Endothelial cell of umbilical vein (primary cell): ENCODE results near the gene RTN4RL1. TPM values are rescaled to one million over a fixed set of nuclear protein-coding genes. Genes with fewer than 3 reads are reported as not detected.

Experiments used
- BruUV-seq: library from RNA; stranded (reverse); fragments of 400-500 nt; replicated peaks from 2 replicates; lab custom pipeline; 2021; lab: Mats Ljungman, UMichigan
- CTCF ChIA-PET: fragments of 300-600, 350-600 bp; sonication (Branson Sonifier 250); formaldehyde crosslinking; loops from one replicate; lab custom pipeline; 2021; ENCODE audit warnings: antibody characterized with exemption, inconsistent platforms; lab: Charles Lee
- POLR2A ChIA-PET: fragments of 300-600, 350-600 bp; sonication (Branson Sonifier 250); formaldehyde crosslinking; loops from one replicate; lab custom pipeline; 2021; ENCODE audit warnings: antibody characterized with exemption, inconsistent platforms; lab: Charles Lee
- DNase-seq: peaks from one replicate; pipeline ENCODE4 v3.0.0-alpha.2; 2011; ENCODE audit warnings: low read depth, low spot score
- FAIRE-seq: peaks from 2 replicates; lab custom pipeline; 2011; peaks lifted over from hg19 to GRCh38; lab: Jason Lieb, UNC
- H2AFZ ChIP-seq: 2 replicates; pipeline ENCODE4 v1.6.0; 2012; ENCODE audit warnings: low read depth, low read length, control low read depth, inconsistent platforms
- H3K27ac ChIP-seq: 2 replicates; pipeline ENCODE4 v1.5.1; 2011; ENCODE audit warnings: low read depth, mild to moderate bottlenecking, control low read depth, low read length, moderate library complexity; ENCODE audit not compliant: insufficient read depth
- H3K27me3 ChIP-seq, 2 experiments: 2 replicates each; pipeline versions ENCODE4 v1.6.0 to v1.6.1; 2011; ENCODE audit warnings: low read length in 2 of 2, mixed read lengths in 1 of 2; ENCODE audit not compliant: control insufficient read depth in 2 of 2, insufficient read depth in 2 of 2
- H3K36me3 ChIP-seq, 2 experiments: 2 replicates in 1 of 2; 3 replicates in 1 of 2; pipeline ENCODE4 v1.5.1; 2011; ENCODE audit warnings: low read length in 2 of 2, mild to moderate bottlenecking in 1 of 2, moderate library complexity in 1 of 2; ENCODE audit not compliant: control insufficient read depth in 2 of 2, insufficient read depth in 2 of 2; ENCODE audit errors: extremely low read depth in 1 of 2
- H3K4me1 ChIP-seq: 3 replicates; pipeline ENCODE4 v1.5.1; 2011; ENCODE audit warnings: mild to moderate bottlenecking, low read length; ENCODE audit not compliant: control insufficient read depth, insufficient read depth; ENCODE audit errors: extremely low read depth
- H3K4me2 ChIP-seq: 2 replicates; pipeline ENCODE4 v1.6.1; 2011; ENCODE audit warnings: low read length, control low read depth, mixed read lengths; ENCODE audit not compliant: insufficient read depth
- H3K4me3 ChIP-seq, 3 experiments: fragments of 200-600 bp in 1 of 3; sonication (generic), shearing (Covaris generic) in 1 of 3; replicated peaks in 1 of 3; 2 replicates each; pipeline ENCODE4 v1.5.1; 2011 to 2016; ENCODE audit warnings: control low read depth in 3 of 3, low read length in 3 of 3, mild to moderate bottlenecking in 2 of 3, inconsistent platforms in 1 of 3, low read depth in 1 of 3, moderate library complexity in 1 of 3; ENCODE audit not compliant: insufficient read depth in 1 of 3
- H3K79me2 ChIP-seq: 2 replicates; pipeline ENCODE4 v1.6.0; 2012; ENCODE audit warnings: low read length, inconsistent platforms; ENCODE audit not compliant: control insufficient read depth, insufficient read depth
- H3K9ac ChIP-seq: replicated peaks from 2 replicates; pipeline ENCODE3; 2011; ENCODE audit warnings: low read length, control low read depth; ENCODE audit not compliant: insufficient read depth; ENCODE audit errors: extremely low read depth
- H3K9me1 ChIP-seq: replicated peaks from 3 replicates; pipeline ENCODE4 v1.6.0; 2011; ENCODE audit warnings: mild to moderate bottlenecking, low read length; ENCODE audit not compliant: control insufficient read depth, insufficient read depth; ENCODE audit errors: extremely low read depth
- H3K9me3 ChIP-seq: replicated peaks from 2 replicates; pipeline ENCODE4 v1.5.1; 2012; ENCODE audit warnings: low read length, inconsistent platforms; ENCODE audit not compliant: control insufficient read depth, insufficient read depth
- H4K20me1 ChIP-seq: replicated peaks from 2 replicates; pipeline ENCODE3; 2011; ENCODE audit warnings: mild to moderate bottlenecking, low read length; ENCODE audit not compliant: control insufficient read depth, insufficient read depth; ENCODE audit errors: extremely low read depth
- EZH2 ChIP-seq: IDR thresholded peaks from 2 replicates; pipeline ENCODE4 v1.6.1; 2012; ENCODE audit warnings: borderline replicate concordance, low read depth, mild to moderate bottlenecking, moderate library complexity, low read length, inconsistent platforms; ENCODE audit not compliant: severe bottlenecking
- FOS ChIP-seq: IDR thresholded peaks from 2 replicates; pipeline ENCODE4 v1.6.1; 2011; ENCODE audit warnings: mild to moderate bottlenecking, low read length, moderate library complexity, borderline replicate concordance; ENCODE audit not compliant: insufficient read depth
- GATA2 ChIP-seq: IDR thresholded peaks from 2 replicates; pipeline ENCODE4 v1.7.0; 2011; ENCODE audit warnings: low read depth, mild to moderate bottlenecking, moderate library complexity, mixed read lengths, low read length; ENCODE audit not compliant: insufficient read length, insufficient read depth
- JUN ChIP-seq: IDR thresholded peaks from 2 replicates; pipeline ENCODE4 v1.6.1; 2011; ENCODE audit warnings: borderline replicate concordance, low read depth; ENCODE audit not compliant: insufficient read length, insufficient read depth
- MYC ChIP-seq: IDR thresholded peaks from one replicate; pipeline ENCODE4 v1.6.1; 2011; ENCODE audit warnings: mild to moderate bottlenecking, low read depth, low read length
- POLR2A ChIP-seq: IDR thresholded peaks from 2 replicates; pipeline ENCODE4 v1.6.1; 2012; ENCODE audit warnings: low read depth, mild to moderate bottlenecking, control low read depth, low read length
- POLR2AphosphoS5 ChIP-seq: IDR thresholded peaks from 2 replicates; pipeline ENCODE4 v1.6.1; 2012; ENCODE audit warnings: low read depth, mild to moderate bottlenecking, control low read depth, low read length, moderate library complexity; ENCODE audit not compliant: insufficient read depth
- dilution Hi-C: fragments of 300-500 bp; cut with MboI; formaldehyde crosslinking; loops from one replicate; pipeline ENCODE4 v1.15.0; 2019; ENCODE audit warnings: low sequenced_read_pairs; ENCODE audit not compliant: extremely low pct_ligation_motif_present
- intact Hi-C: fragments of 100-400 bp; cut with micrococcal nuclease; formaldehyde crosslinking; loops from one replicate; pipeline ENCODE4 v1.10.0; 2022
- polyA plus RNA-seq, 4 experiments: library from polyadenylated mRNA; depleted of rRNA in 3 of 4; stranded (reverse) in 3 of 4; unstranded in 1 of 4; fragments of >200 nt; gene quantifications; 2 replicates each; pipeline versions ENCODE4 v1.2.1 to v1.2.3, GENCODE V29; 2011 to 2012; ENCODE audit warnings: missing spikeins in 1 of 4
- total RNA-seq: library from RNA; stranded (reverse); gene quantifications from 2 replicates; pipeline ENCODE4 v1.2.3, GENCODE V29; 2021
- TF ChIP-seq, protein P1 (sequence below), 2 donors: IDR thresholded peaks; 1 replicate in 1 of 2; 2 replicates in 1 of 2; pipeline ENCODE4 v1.5.1; 2011; ENCODE audit warnings: low read length in 2 of 2, mild to moderate bottlenecking in 2 of 2, moderate library complexity in 2 of 2, control low read depth in 1 of 2, inconsistent platforms in 1 of 2, low read depth in 1 of 2; ENCODE audit not compliant: insufficient read depth in 1 of 2; ENCODE audit errors: extremely low read depth in 1 of 2
- TF ChIP-seq, protein P2 (sequence below): IDR thresholded peaks from 2 replicates; pipeline ENCODE4 v1.6.1; 2011; ENCODE audit not compliant: insufficient read depth, insufficient read length

The RTN4RL1 gene
- total and polyA plus RNA-seq, 2 donors (not counting 3 experiments of a cell fraction or from before 2014, with no cell fraction given): 0.04 TPM; not detected in 1

GRCh38 chr17:2034157-2034556 is 9.0 kb upstream of the RTN4RL1 start:
- BruUV-seq: no TSS peak
- intact Hi-C loops (loop anchor here (5.0 kb wide), 1 partner anchor 317 kb away; no protein-coding TSS in a partner anchor), dilution Hi-C loops (no loop called here)
- ChIA-PET CTCF (interaction anchor here (1.5 kb wide), 1 partner anchor 125 kb away, joined by 4 read pairs; no protein-coding TSS in a partner anchor), POLR2A (no interaction called here)
- Histone ChIP-seq H4K20me1 (no peaks in the 10 kb centered on the region), H3K4me2 (no peak overlapping the region), H3K27ac (no peak overlapping the region), H3K9me3 (no peaks in the 10 kb centered on the region), H3K9ac (no peak overlapping the region), H3K36me3 (peaks cover 3 to 24% of the 10 kb centered on the region in 2 experiments), H3K4me3 (no peak overlapping the region), H3K4me1 (peaks cover 4% of the 10 kb centered on the region), H3K27me3 (no peaks in the 10 kb centered on the region), H3K9me1 (no peaks in the 10 kb centered on the region), H2AFZ (no peak overlapping the region), H3K79me2 (peaks cover 4% of the 10 kb centered on the region)
- no peak for TF ChIP-seq POLR2A
- no peak for TF ChIP-seq FOS
- TF ChIP-seq, protein P1, sequence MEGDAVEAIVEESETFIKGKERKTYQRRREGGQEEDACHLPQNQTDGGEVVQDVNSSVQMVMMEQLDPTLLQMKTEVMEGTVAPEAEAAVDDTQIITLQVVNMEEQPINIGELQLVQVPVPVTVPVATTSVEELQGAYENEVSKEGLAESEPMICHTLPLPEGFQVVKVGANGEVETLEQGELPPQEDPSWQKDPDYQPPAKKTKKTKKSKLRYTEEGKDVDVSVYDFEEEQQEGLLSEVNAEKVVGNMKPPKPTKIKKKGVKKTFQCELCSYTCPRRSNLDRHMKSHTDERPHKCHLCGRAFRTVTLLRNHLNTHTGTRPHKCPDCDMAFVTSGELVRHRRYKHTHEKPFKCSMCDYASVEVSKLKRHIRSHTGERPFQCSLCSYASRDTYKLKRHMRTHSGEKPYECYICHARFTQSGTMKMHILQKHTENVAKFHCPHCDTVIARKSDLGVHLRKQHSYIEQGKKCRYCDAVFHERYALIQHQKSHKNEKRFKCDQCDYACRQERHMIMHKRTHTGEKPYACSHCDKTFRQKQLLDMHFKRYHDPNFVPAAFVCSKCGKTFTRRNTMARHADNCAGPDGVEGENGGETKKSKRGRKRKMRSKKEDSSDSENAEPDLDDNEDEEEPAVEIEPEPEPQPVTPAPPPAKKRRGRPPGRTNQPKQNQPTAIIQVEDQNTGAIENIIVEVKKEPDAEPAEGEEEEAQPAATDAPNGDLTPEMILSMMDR (IDR thresholded peaks at IDR 0.05; ENCODE audit: extremely low read depth in 1 of 2, insufficient read depth in 1 of 2, low read depth in 1 of 2, low read length in 2 of 2): no peak
- no peak for TF ChIP-seq POLR2AphosphoS5
- no peak for TF ChIP-seq MYC
- no peak for TF ChIP-seq GATA2
- TF ChIP-seq JUN: no peak
- TF ChIP-seq EZH2: no peak
- TF ChIP-seq, protein P2, sequence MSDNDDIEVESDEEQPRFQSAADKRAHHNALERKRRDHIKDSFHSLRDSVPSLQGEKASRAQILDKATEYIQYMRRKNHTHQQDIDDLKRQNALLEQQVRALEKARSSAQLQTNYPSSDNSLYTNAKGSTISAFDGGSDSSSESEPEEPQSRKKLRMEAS: no peak
- no peak for FAIRE-seq
- no peak for DNase-seq
